ENCODE data around the gene BTBD9.

DNA sequence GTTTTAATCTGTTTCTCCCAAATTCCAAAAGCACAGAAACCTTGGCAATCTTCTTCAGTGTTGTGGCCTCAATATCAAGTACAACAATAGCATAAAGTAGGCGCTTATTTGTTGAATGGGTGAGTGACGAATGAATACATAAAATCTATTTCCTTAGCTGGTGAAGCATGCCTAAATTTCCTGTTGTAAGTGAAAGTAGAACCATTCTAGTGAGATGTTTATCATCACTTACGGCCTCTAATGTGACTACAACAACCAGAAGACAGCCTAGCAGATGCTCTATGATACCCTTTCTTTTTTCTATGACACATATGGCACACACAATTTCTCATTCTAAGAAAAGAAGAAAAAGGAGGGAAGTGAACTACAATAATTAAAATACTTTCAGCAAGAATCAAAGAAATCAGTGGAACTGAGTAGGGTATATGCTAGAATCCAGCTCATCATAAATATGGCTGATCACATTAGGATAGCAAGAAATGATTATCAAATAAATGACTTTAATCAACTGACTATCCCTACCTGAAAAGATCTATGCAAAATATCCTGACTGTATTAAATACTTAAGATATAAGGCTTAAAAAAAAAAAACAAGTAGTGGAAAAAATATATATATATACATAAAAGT, 67.4 kb downstream of the BTBD9 start:
- TF ChIP-seq YY1 (IDR thresholded peaks at IDR 0.05; ENCODE audit: insufficient read depth, insufficient read length), result no peak
- no peak for TF ChIP-seq ZNF274 (IDR thresholded peaks at IDR 0.05; ENCODE audit: low read depth, low read length)
- TF ChIP-seq SUZ12 (IDR thresholded peaks at IDR 0.05; ENCODE audit: extremely low read depth, insufficient read depth, insufficient read length), result no peak

All from NT2/D1 (cell line).